ENCODE results near the gene PPARD.

PPARD gene

DNA sequence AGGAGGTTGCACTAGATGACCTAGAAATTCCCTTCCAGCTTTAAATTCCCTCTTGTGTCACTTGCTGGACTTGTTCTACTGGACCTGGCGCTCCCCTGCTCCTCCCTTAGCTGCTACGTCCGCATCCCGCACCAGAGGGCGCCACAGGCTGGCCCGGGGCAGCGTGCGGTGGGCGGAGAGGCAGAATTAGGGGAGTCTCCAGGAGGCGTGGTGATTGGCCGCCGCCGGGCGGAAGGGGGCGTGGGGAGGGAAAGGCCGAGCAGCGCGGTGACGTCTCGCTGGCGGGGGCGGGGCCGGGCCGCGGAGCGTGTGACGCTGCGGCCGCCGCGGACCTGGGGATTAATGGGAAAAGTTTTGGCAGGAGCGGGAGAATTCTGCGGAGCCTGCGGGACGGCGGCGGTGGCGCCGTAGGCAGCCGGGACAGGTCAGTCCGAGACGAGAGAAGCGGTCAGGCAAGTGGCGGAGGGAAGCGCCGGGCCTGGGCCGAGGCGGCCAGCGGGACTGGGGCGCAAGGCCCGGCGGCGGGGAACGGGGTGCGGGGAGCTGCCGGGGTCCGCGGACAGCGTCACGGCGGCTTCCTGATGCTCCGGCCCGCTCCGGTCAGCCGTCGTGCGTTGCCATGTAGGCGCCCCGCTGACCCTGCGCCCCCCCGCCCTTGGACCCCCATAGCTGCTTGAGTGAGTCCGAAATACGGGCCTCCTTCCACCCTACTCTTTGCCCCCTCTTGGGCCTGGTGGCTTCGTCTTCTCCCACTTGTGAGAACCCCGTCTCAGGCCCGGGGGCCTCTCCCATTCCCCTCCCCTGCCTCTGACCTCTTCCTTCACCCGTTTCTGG is at the start of gene PPARD:
TSS of gene PPARD (plus strand) at position 301 of the 834 bp plus-strand sequence. CDS start 68,530 bp downstream, outside the sequence.
- TF ChIP-seq, protein P1, sequence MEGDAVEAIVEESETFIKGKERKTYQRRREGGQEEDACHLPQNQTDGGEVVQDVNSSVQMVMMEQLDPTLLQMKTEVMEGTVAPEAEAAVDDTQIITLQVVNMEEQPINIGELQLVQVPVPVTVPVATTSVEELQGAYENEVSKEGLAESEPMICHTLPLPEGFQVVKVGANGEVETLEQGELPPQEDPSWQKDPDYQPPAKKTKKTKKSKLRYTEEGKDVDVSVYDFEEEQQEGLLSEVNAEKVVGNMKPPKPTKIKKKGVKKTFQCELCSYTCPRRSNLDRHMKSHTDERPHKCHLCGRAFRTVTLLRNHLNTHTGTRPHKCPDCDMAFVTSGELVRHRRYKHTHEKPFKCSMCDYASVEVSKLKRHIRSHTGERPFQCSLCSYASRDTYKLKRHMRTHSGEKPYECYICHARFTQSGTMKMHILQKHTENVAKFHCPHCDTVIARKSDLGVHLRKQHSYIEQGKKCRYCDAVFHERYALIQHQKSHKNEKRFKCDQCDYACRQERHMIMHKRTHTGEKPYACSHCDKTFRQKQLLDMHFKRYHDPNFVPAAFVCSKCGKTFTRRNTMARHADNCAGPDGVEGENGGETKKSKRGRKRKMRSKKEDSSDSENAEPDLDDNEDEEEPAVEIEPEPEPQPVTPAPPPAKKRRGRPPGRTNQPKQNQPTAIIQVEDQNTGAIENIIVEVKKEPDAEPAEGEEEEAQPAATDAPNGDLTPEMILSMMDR (IDR thresholded peaks at IDR 0.05; ENCODE audit: insufficient read depth, missing control alignments) = peak; percentile 98
- FAIRE-seq (no peak), DNase-seq (ENCODE audit: insufficient read length, low spot score) (peak; percentile 95)

- FAIRE-seq (no peak), DNase-seq (ENCODE audit: insufficient read length, low spot score) (no peak)
- TF ChIP-seq, protein P1 (IDR thresholded peaks at IDR 0.05; ENCODE audit: insufficient read depth, missing control alignments) = no peak
Observed at GRCh38 chr6:35293681-35294080, 48.7 kb upstream of the PPARD start.

DNA sequence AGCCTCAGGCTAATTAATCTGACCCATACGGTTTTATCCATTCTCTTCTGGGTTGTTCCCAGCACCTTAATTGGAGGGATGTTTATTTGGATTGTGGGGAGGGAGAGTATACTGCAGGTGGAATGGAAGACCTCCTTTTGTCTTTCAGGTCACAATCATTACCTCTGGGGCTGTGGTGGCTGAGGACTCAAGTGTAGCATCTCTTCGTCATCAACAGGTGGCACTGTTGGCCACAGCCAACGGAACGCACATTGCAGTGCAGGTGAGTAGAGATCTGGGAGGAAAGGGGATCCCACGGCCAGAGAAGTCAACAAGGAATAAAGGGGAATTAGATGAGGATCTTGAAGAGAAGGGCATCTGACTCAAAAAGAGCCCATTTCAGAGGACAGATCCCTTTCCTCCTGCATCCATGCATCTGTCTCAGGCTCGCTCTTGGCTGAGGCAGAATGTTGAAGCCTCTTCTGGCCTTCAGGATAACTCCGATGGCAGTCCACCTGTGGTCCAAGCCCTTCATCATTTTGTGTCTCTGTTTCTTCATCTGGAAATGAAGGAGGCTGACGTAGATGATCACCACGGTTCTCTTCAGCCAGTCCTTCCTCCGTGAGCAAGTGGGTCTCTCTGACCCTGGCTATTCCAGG is 47.9 kb upstream of the PPARD start:
- DNase-seq (ENCODE audit: insufficient read length, low spot score) (peak; percentile 63), FAIRE-seq (no peak)
- TF ChIP-seq, protein P1 (IDR thresholded peaks at IDR 0.05; ENCODE audit: insufficient read depth, missing control alignments) = peak; percentile 83

- no peak for FAIRE-seq
- TF ChIP-seq, protein P1 (IDR thresholded peaks at IDR 0.05; ENCODE audit: insufficient read depth, missing control alignments) = no peak
- DNase-seq (ENCODE audit: insufficient read length, low spot score) = no peak
Observed at GRCh38 chr6:35295036-35295435, 47.3 kb upstream of the PPARD start.

GRCh38 chr6:35295521-35296315 is 46.6 kb upstream of the PPARD start:
- DNase-seq (ENCODE audit: insufficient read length, low spot score) = no peak
- TF ChIP-seq, protein P1 (IDR thresholded peaks at IDR 0.05; ENCODE audit: insufficient read depth, missing control alignments) = no peak
- no peak for FAIRE-seq

GRCh38 chr6:35296931-35297600 is 45.3 kb upstream of the PPARD start:
- TF ChIP-seq, protein P1 (IDR thresholded peaks at IDR 0.05; ENCODE audit: insufficient read depth, missing control alignments) = no peak
- DNase-seq (ENCODE audit: insufficient read length, low spot score) (no peak), FAIRE-seq (no peak)

Measured in D721Med (cell line).